PC-3 (cell line): ENCODE measurements around the gene PIGN. TPM values are rescaled to one million over a fixed set of nuclear protein-coding genes. Genes with fewer than 3 reads are reported as not detected.

Experiments used
- total RNA-seq: library from RNA; depleted of rRNA; stranded (reverse); fragments of >200 nt; gene quantifications from 2 replicates; pipeline ENCODE4 v1.2.3, GENCODE V29; 2014; rRNA removed

PIGN gene
- total RNA-seq, 1 experiment from 2014 or later = 22.7 TPM

Other genes starting within 250 kb of the PIGN start
- gene RELCH, start 199 bp upstream of the PIGN start, total RNA-seq = 17.3 and 21.6 TPM in 2 replicates
- gene TNFRSF11A, start 138.3 kb upstream of the PIGN start, total RNA-seq = 25.9 and 26.5 TPM in 2 replicates